ENCODE data around the gene ZBTB42.

GRCh38 chr14:104754213-104754851 lies 46.6 kb upstream of the ZBTB42 start:
- TF ChIP-seq MXI1 (IDR thresholded peaks at IDR 0.05; ENCODE audit: low read depth, low read length) (no peak), RAD21 (IDR thresholded peaks at IDR 0.05; ENCODE audit: low read length) (no peak), TAF1 (IDR thresholded peaks at IDR 0.05; ENCODE audit: borderline replicate concordance, low read depth, low read length) (no peak), TCF12 (IDR thresholded peaks at IDR 0.05) (no peak), JUND (IDR thresholded peaks at IDR 0.05) (no peak), EZH2phosphoT487 (IDR thresholded peaks at IDR 0.05; ENCODE audit: borderline replicate concordance, low read depth) (no peak), POLR2AphosphoS5 (IDR thresholded peaks at IDR 0.05; ENCODE audit: low read depth, low read length) (no peak)
- TF ChIP-seq, protein P1, sequence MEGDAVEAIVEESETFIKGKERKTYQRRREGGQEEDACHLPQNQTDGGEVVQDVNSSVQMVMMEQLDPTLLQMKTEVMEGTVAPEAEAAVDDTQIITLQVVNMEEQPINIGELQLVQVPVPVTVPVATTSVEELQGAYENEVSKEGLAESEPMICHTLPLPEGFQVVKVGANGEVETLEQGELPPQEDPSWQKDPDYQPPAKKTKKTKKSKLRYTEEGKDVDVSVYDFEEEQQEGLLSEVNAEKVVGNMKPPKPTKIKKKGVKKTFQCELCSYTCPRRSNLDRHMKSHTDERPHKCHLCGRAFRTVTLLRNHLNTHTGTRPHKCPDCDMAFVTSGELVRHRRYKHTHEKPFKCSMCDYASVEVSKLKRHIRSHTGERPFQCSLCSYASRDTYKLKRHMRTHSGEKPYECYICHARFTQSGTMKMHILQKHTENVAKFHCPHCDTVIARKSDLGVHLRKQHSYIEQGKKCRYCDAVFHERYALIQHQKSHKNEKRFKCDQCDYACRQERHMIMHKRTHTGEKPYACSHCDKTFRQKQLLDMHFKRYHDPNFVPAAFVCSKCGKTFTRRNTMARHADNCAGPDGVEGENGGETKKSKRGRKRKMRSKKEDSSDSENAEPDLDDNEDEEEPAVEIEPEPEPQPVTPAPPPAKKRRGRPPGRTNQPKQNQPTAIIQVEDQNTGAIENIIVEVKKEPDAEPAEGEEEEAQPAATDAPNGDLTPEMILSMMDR (IDR thresholded peaks at IDR 0.05): no peak
